DOHH2 (cell line): ENCODE measurements around the gene NFIX.

Experiments used
- H3F3A ChIP-seq: fragments of 200-600 bp; sonication (generic), shearing (Covaris generic); 2 replicates; pipeline ENCODE4 v1.6.0; 2016; ENCODE audit warnings: antibody characterized with exemption, mild to moderate bottlenecking; ENCODE audit not compliant: control insufficient read depth, insufficient read depth
- H3K27ac ChIP-seq: fragments of 200-600 bp; sonication (generic); 2 replicates; pipeline ENCODE4 v1.5.1; 2014; ENCODE audit warnings: low read depth, mild to moderate bottlenecking, low read length, moderate library complexity
- H3K27me3 ChIP-seq: fragments of 200-600 bp; sonication (generic); 2 replicates; pipeline ENCODE4 v1.6.1; 2014; ENCODE audit warnings: mild to moderate bottlenecking, low read length, mixed read lengths; ENCODE audit not compliant: control insufficient read depth
- H3K36me3 ChIP-seq: fragments of 200-600 bp; sonication (generic); 2 replicates; pipeline ENCODE4 v1.6.1; 2014; ENCODE audit warnings: mild to moderate bottlenecking, low read length, moderate library complexity, mixed read lengths; ENCODE audit not compliant: control insufficient read depth
- H3K4me1 ChIP-seq: fragments of 200-600 bp; sonication (generic); 2 replicates; pipeline ENCODE4 v1.6.1; 2014; ENCODE audit warnings: mild to moderate bottlenecking, low read length, mixed read lengths; ENCODE audit not compliant: control insufficient read depth
- H3K4me2 ChIP-seq: fragments of 200-600 bp; sonication (generic); 2 replicates; pipeline ENCODE4 v1.6.0; 2014; ENCODE audit warnings: mild to moderate bottlenecking, low read length, moderate library complexity
- H3K4me3 ChIP-seq: fragments of 200-600 bp; sonication (generic); 2 replicates; pipeline ENCODE4 v1.5.1; 2014; ENCODE audit warnings: mild to moderate bottlenecking, low read length, mixed read lengths
- H3K79me2 ChIP-seq: fragments of 200-600 bp; sonication (generic); 2 replicates; pipeline ENCODE4 v1.6.1; 2014; ENCODE audit warnings: mild to moderate bottlenecking, low read length, mixed read lengths; ENCODE audit not compliant: control insufficient read depth
- H3K9me2 ChIP-seq: fragments of 200-600 bp; sonication (generic); replicated peaks from 2 replicates; pipeline ENCODE4 v1.6.1; 2014; ENCODE audit warnings: mild to moderate bottlenecking, low read length, mixed read lengths; ENCODE audit not compliant: control insufficient read depth
- H3K9me3 ChIP-seq: fragments of 200-600 bp; sonication (generic); 2 replicates; pipeline ENCODE4 v1.6.1; 2014; ENCODE audit warnings: antibody characterized with exemption, low read length, mixed read lengths; ENCODE audit not compliant: control insufficient read depth, insufficient read depth
- H4K20me1 ChIP-seq: fragments of 200-600 bp; sonication (generic); 2 replicates; pipeline ENCODE4 v1.6.0; 2014; ENCODE audit warnings: low read depth, mild to moderate bottlenecking, antibody characterized with exemption, low read length, moderate library complexity; ENCODE audit not compliant: control insufficient read depth, insufficient read depth
- EZH2phosphoT487 ChIP-seq: fragments of 200-600 bp; sonication (generic); IDR thresholded peaks from 2 replicates; pipeline ENCODE4 v1.6.1; 2017; ENCODE audit warnings: borderline replicate concordance, mild to moderate bottlenecking, antibody characterized with exemption, low read length, moderate library complexity, mixed read lengths
- TF ChIP-seq, protein P1 (sequence below): fragments of 200-600 bp; sonication (generic); IDR thresholded peaks from one replicate; pipeline ENCODE4 v1.5.1; 2014; ENCODE audit warnings: antibody characterized with exemption, mild to moderate bottlenecking, low read depth, low read length; ENCODE audit not compliant: poor library complexity, severe bottlenecking

The NFIX gene

DNA sequence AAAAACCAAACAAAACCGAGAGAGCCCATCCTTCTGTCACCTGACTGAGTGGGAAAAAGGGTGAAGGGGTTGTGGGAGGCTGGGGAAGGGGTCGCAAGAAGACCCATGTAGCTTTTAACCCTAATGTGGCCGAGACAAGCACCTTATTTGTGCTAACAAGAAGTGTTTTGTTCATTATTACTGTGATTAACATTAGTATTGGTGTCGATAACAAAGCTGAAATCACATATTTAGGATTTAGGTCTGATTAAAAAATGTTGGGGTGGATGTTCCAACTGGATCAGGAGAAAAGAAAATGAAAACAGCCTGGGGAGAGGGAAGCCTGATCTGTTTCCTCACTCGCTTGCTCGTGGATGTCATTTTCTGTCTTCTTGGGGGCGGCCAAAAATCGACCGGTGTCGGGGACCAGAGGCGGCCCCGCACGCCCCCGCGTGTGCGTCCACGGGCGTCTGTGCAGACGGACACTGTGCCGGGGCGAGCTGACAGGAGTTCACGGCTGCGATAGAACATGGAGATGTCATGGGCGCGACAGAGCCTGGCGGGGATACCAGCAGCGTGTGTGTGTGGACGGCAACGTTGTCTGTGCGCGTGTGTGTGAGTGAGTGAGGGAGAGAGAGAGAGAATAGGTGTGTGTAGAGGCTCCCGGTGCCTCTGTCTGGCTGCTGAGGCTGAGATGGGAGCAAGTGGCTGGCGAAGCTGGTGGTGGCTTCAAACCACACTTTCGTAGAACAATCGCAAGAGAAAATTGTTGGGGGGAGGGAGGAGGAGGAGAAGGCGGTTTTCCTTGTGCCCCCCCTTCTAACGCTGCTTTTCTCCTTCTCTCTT is 29.1 kb downstream of the NFIX start:
- TF ChIP-seq, protein P1, sequence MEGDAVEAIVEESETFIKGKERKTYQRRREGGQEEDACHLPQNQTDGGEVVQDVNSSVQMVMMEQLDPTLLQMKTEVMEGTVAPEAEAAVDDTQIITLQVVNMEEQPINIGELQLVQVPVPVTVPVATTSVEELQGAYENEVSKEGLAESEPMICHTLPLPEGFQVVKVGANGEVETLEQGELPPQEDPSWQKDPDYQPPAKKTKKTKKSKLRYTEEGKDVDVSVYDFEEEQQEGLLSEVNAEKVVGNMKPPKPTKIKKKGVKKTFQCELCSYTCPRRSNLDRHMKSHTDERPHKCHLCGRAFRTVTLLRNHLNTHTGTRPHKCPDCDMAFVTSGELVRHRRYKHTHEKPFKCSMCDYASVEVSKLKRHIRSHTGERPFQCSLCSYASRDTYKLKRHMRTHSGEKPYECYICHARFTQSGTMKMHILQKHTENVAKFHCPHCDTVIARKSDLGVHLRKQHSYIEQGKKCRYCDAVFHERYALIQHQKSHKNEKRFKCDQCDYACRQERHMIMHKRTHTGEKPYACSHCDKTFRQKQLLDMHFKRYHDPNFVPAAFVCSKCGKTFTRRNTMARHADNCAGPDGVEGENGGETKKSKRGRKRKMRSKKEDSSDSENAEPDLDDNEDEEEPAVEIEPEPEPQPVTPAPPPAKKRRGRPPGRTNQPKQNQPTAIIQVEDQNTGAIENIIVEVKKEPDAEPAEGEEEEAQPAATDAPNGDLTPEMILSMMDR, result no peak
- no peak for TF ChIP-seq EZH2phosphoT487
- Histone ChIP-seq H3K27ac (no peak overlapping the region), H3K4me2 (no peak overlapping the region), H3K27me3 (peaks cover 63% of the 10 kb centered on the region), H3K4me1 (peaks cover 6% of the 10 kb centered on the region; the same call in 1 of the 2 replicates), H3K9me2 (no peaks in the 10 kb centered on the region), H3F3A (no peaks in the 10 kb centered on the region), H3K4me3 (no peak overlapping the region), H4K20me1 (no peaks in the 10 kb centered on the region), H3K9me3 (no peaks in the 10 kb centered on the region), H3K79me2 (no peaks in the 10 kb centered on the region), H3K36me3 (no peaks in the 10 kb centered on the region)

DNA sequence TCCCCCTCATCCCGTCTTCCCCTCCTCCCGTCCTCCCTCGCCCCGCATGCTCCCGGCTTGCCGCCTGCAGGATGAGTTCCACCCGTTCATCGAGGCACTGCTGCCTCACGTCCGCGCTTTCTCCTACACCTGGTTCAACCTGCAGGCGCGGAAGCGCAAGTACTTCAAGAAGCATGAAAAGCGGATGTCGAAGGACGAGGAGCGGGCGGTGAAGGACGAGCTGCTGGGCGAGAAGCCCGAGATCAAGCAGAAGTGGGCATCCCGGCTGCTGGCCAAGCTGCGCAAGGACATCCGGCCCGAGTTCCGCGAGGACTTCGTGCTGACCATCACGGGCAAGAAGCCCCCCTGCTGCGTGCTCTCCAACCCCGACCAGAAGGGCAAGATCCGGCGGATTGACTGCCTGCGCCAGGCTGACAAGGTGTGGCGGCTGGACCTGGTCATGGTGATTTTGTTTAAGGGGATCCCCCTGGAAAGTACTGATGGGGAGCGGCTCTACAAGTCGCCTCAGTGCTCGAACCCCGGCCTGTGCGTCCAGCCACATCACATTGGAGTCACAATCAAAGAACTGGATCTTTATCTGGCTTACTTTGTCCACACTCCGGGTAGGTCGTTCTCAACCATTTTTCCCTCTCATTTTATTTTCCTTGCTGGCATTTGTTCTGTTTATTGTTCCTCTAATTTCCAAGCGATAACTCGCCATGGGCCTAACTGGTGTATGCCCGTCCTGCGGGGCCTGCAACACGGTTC is 29.8 kb downstream of the NFIX start:
- no peak overlapping the region for H3K4me2 ChIP-seq
- no peaks in the 10 kb centered on the region for H3K9me3 ChIP-seq
- no peak overlapping the region for H3K27ac ChIP-seq
- TF ChIP-seq EZH2phosphoT487, result no peak
- TF ChIP-seq, protein P1, result no peak
- H3K36me3 ChIP-seq, result no peaks in the 10 kb centered on the region
- no peaks in the 10 kb centered on the region for H4K20me1 ChIP-seq
- H3F3A ChIP-seq, result no peaks in the 10 kb centered on the region
- H3K4me3 ChIP-seq, result no peak overlapping the region
- H3K27me3 ChIP-seq, result peaks cover 65% of the 10 kb centered on the region
- H3K4me1 ChIP-seq, result peaks cover 6% of the 10 kb centered on the region; the same call in 1 of the 2 replicates
- no peaks in the 10 kb centered on the region for H3K9me2 ChIP-seq
- H3K79me2 ChIP-seq, result no peaks in the 10 kb centered on the region

DNA sequence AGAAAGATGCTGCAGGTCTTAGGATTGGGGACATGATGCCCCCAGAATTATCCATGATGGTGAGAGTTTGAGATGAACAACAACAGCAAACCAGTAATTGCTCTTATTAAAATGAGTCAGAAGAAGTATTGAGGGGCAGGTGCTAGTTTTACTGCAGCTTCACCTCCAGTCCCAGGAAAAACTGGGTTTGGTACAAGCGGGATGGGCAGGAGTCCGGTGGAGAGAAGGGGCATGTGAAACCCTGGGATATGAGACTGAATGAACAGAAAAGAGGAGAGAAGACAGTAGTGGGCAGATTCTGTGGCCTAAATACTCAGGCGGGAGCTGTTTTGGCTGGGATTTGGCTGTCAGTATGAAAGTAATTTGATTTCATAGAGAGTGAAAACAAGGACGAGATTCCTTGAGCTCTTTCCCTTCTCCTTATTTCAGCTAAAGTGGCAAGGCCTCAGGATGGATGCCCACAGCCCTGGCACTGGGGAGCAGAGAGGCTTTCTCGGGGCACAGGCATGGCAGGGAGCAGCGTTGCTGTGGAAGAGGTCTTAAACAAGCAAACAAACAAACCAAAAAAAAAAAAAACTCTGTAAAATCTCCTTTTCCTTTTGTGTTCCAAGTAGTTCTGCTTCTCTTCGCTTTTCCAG is 30.7 kb downstream of the NFIX start:
- Histone ChIP-seq H3K4me3 (no peak overlapping the region), H3K27ac (no peak overlapping the region), H3K4me2 (no peak overlapping the region), H3F3A (no peaks in the 10 kb centered on the region), H3K4me1 (peaks cover 6% of the 10 kb centered on the region; the same call in 1 of the 2 replicates), H3K9me2 (no peaks in the 10 kb centered on the region), H3K9me3 (no peaks in the 10 kb centered on the region), H3K36me3 (no peaks in the 10 kb centered on the region), H4K20me1 (no peaks in the 10 kb centered on the region), H3K79me2 (no peaks in the 10 kb centered on the region), H3K27me3 (peaks cover 64% of the 10 kb centered on the region)
- TF ChIP-seq, protein P1, result no peak
- no peak for TF ChIP-seq EZH2phosphoT487
